GM23338 (cell line): ENCODE data around the gene CBX2. TPM values are rescaled to one million over a fixed set of nuclear protein-coding genes. Genes with fewer than 3 reads are reported as not detected.
A peak's percentile ranks its signal among the peaks of the same experiment; 100 is the strongest.

ENCODE experiments used
- ATAC-seq: fragments of 200-7000 bp; cut with Tn5 transposase; 3 replicates; pipeline ENCODE4 v1.9.1; 2020
- DNase-seq: peaks from one replicate; pipeline ENCODE4 v3.0.0-alpha.2; 2015; ENCODE audit warnings: low spot score
- H2AFZ ChIP-seq: fragments of 200-600 bp; sonication (generic); 2 replicates; pipeline ENCODE4 v1.8.0; 2016; ENCODE audit warnings: antibody characterized with exemption, mild to moderate bottlenecking, moderate library complexity
- H3F3A ChIP-seq: fragments of 200-600 bp; sonication (generic); replicated peaks from 2 replicates; pipeline ENCODE4 v1.8.0; 2017; ENCODE audit warnings: antibody characterized with exemption, mixed run types, low read depth
- H3K27ac ChIP-seq: fragments of 200-600 bp; sonication (generic); 2 replicates; pipeline ENCODE4 v1.6.1; 2016; ENCODE audit warnings: low read depth
- H3K27me3 ChIP-seq: fragments of 200-600 bp; sonication (generic); 2 replicates; pipeline ENCODE4 v1.8.0; 2016; ENCODE audit warnings: mild to moderate bottlenecking, mixed run types, moderate library complexity; ENCODE audit not compliant: insufficient read depth
- H3K36me3 ChIP-seq: fragments of 200-600 bp; sonication (generic); 2 replicates; pipeline ENCODE4 v1.8.0; 2016; ENCODE audit warnings: mild to moderate bottlenecking; ENCODE audit not compliant: insufficient read depth
- H3K4me1 ChIP-seq: fragments of 200-600 bp; sonication (generic); 2 replicates; pipeline ENCODE4 v1.8.0; 2016; ENCODE audit warnings: mild to moderate bottlenecking, moderate library complexity; ENCODE audit not compliant: insufficient read depth
- H3K4me2 ChIP-seq: fragments of 200-600 bp; sonication (generic); 2 replicates; pipeline ENCODE4 v1.7.1; 2017; ENCODE audit warnings: mixed run types
- H3K4me3 ChIP-seq: fragments of 200-600 bp; sonication (generic); 2 replicates; pipeline ENCODE4 v1.6.1; 2016; ENCODE audit warnings: mixed run types
- H3K79me2 ChIP-seq: fragments of 200-600 bp; sonication (generic); replicated peaks from 2 replicates; pipeline ENCODE4 v1.8.0; 2017; ENCODE audit warnings: mild to moderate bottlenecking; ENCODE audit not compliant: insufficient read depth
- H3K9me2 ChIP-seq: fragments of 200-600 bp; sonication (generic); 2 replicates; pipeline ENCODE4 v1.8.0; 2017; ENCODE audit not compliant: insufficient read depth
- H4K20me1 ChIP-seq: fragments of 200-600 bp; sonication (generic); replicated peaks from 2 replicates; pipeline ENCODE4 v1.8.0; 2017; ENCODE audit warnings: mild to moderate bottlenecking; ENCODE audit not compliant: insufficient read depth
- H3K27ac Mint-ChIP-seq: 2 replicates; pipeline ENCODE4 v1.8.0; 2020; ENCODE audit warnings: inconsistent platforms, mild to moderate bottlenecking, moderate library complexity, mixed read lengths
- H3K27me3 Mint-ChIP-seq: 3 replicates; pipeline ENCODE4 v1.8.0; 2022; ENCODE audit warnings: low read depth, mild to moderate bottlenecking, moderate library complexity, mixed read lengths, inconsistent platforms; ENCODE audit not compliant: insufficient read depth, poor library complexity
- H3K36me3 Mint-ChIP-seq: 3 replicates; pipeline ENCODE4 v1.8.0; 2021; ENCODE audit warnings: low read depth, mild to moderate bottlenecking, inconsistent platforms, moderate library complexity, mixed read lengths
- H3K4me1 Mint-ChIP-seq: 3 replicates; pipeline ENCODE4 v1.8.0; 2020; ENCODE audit warnings: mild to moderate bottlenecking, inconsistent platforms, mixed read lengths
- H3K4me3 Mint-ChIP-seq: 3 replicates; pipeline ENCODE4 v1.8.0; 2021; ENCODE audit warnings: moderate library complexity, mild to moderate bottlenecking, inconsistent platforms, mixed read lengths
- H3K9me3 Mint-ChIP-seq: 3 replicates; pipeline ENCODE4 v1.8.0; 2020; ENCODE audit warnings: moderate library complexity, mild to moderate bottlenecking, inconsistent platforms, mixed read lengths
- CREB1 ChIP-seq: fragments of 250-450 bp; sonication (Bioruptor Pico); IDR thresholded peaks from 2 replicates; pipeline ENCODE4 v1.5.0; 2020; ENCODE audit warnings: low read depth, mild to moderate bottlenecking, moderate library complexity
- EZH2 ChIP-seq: fragments of 200-600 bp; sonication (generic); IDR thresholded peaks from one replicate; pipeline ENCODE4 v1.8.0; 2017; ENCODE audit warnings: antibody characterized with exemption, mild to moderate bottlenecking, low read depth; ENCODE audit not compliant: unreplicated experiment
- EZH2phosphoT487 ChIP-seq: fragments of 200-600 bp; sonication (generic); IDR thresholded peaks from one replicate; pipeline ENCODE4 v1.8.1; 2018; ENCODE audit warnings: antibody characterized with exemption; ENCODE audit not compliant: unreplicated experiment
- JUNB ChIP-seq: IDR thresholded peaks from one replicate; pipeline ENCODE4 v1.6.1; 2016; ENCODE audit warnings: antibody characterized with exemption; ENCODE audit not compliant: unreplicated experiment
- NANOG ChIP-seq: IDR thresholded peaks from 2 replicates; pipeline ENCODE4 v1.6.1; 2016; ENCODE audit warnings: antibody characterized with exemption, borderline replicate concordance
- POLR2AphosphoS5 ChIP-seq: IDR thresholded peaks from 2 replicates; pipeline ENCODE4 v1.6.1; 2016; ENCODE audit warnings: antibody characterized with exemption, low read depth
- REST ChIP-seq: IDR thresholded peaks from one replicate; pipeline ENCODE4 v1.6.1; 2018; ENCODE audit warnings: antibody characterized with exemption; ENCODE audit not compliant: unreplicated experiment
- STAT1 ChIP-seq: IDR thresholded peaks from one replicate; pipeline ENCODE4 v1.6.1; 2016; ENCODE audit warnings: antibody characterized with exemption; ENCODE audit not compliant: unreplicated experiment
- ZNF114 ChIP-seq: fragments of 250-450 bp; sonication (Bioruptor Pico); IDR thresholded peaks from 2 replicates; pipeline ENCODE4 v1.5.0; 2020; ENCODE audit warnings: mild to moderate bottlenecking, moderate library complexity
- ZNF331 ChIP-seq: fragments of 250-450 bp; sonication (Bioruptor Pico); IDR thresholded peaks from 2 replicates; pipeline ENCODE4 v1.5.0; 2020; ENCODE audit warnings: low read depth, mild to moderate bottlenecking, moderate library complexity
- polyA plus RNA-seq: library from polyadenylated mRNA; unstranded; fragments of >200 nt; fragmentation: Nextera tagmentation; extraction: Ambion mirVana; gene quantifications from 2 replicates; pipeline ENCODE4 v1.2.1, GENCODE V29; 2016
- total RNA-seq: library from RNA; depleted of rRNA; stranded (reverse); fragments of >200 nt; shearing (Covaris generic); gene quantifications from 2 replicates; pipeline ENCODE4 v1.2.3, GENCODE V29; 2014
- TF ChIP-seq, protein P1 (sequence below), 2 experiments: fragments of 200-600 bp in 1 of 2; sonication (generic) in 1 of 2; conservative IDR thresholded peaks; 2 replicates each; pipeline versions ENCODE4 v1.5.1 to v1.6.1; 2016 to 2017; ENCODE audit warnings: antibody characterized with exemption in 2 of 2, low read depth in 2 of 2, mild to moderate bottlenecking in 2 of 2, moderate library complexity in 1 of 2

Gene CBX2
- total and polyA plus RNA-seq, 2 experiments from 2014 or later = 26.6 to 114 TPM

- Mint-ChIP-seq H3K27ac (no peak overlapping the region), H3K27me3 (peaks cover 12% of the 10 kb centered on the region), H3K4me3 (no peak overlapping the region; the same call in 2 of the 3 replicates), H3K4me1 (peaks cover 7% of the 10 kb centered on the region; the same call in 1 of the 3 replicates), H3K9me3 (no peaks in the 10 kb centered on the region), H3K36me3 (no peaks in the 10 kb centered on the region)
- DNase-seq (no peak), ATAC-seq (peak; percentile 66)
- Histone ChIP-seq H3K4me2 (no peak overlapping the region), H2AFZ (peak overlapping the region; percentile 52), H3K27ac (no peak overlapping the region), H3K27me3 (no peaks in the 10 kb centered on the region), H3K36me3 (no peaks in the 10 kb centered on the region), H3K9me2 (no peaks in the 10 kb centered on the region), H3K4me3 (no peak overlapping the region), H4K20me1 (no peaks in the 10 kb centered on the region), H3F3A (no peaks in the 10 kb centered on the region), H3K4me1 (no peaks in the 10 kb centered on the region), H3K79me2 (no peaks in the 10 kb centered on the region)
- TF ChIP-seq ZNF331 = no peak
- TF ChIP-seq ZNF114 = no peak
- TF ChIP-seq JUNB = no peak
- no peak for TF ChIP-seq POLR2AphosphoS5
- TF ChIP-seq NANOG = no peak
- TF ChIP-seq STAT1 = no peak
Measured at GRCh38 chr17:79728908-79729471, 49.0 kb upstream of the CBX2 start.

DNA sequence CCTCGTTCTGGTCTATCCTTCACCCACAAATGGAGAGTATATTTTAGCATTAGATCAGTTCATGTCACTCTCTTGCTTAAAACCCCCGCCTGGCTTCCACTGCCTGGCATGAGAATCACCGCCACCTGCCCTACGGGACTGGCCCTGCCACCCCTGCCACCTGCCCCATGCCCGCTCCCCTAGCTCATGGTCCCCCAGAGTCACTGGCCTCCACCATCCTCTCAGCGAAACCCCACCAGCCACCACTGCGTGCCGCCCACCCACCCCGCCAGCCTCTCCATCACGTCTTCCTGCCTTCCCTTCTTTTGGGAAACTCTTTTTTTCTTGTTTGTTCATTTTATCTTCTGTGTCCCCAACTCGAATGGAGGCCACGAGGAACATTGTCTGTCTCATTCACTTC, 48.2 kb upstream of the CBX2 start:
- ATAC-seq (no peak), DNase-seq (no peak)
- Histone ChIP-seq H3F3A (no peaks in the 10 kb centered on the region), H3K9me2 (no peaks in the 10 kb centered on the region), H3K4me1 (no peaks in the 10 kb centered on the region), H3K79me2 (no peaks in the 10 kb centered on the region), H3K4me2 (no peak overlapping the region), H4K20me1 (no peaks in the 10 kb centered on the region), H3K4me3 (no peak overlapping the region), H2AFZ (no peak overlapping the region), H3K27ac (no peak overlapping the region), H3K36me3 (no peaks in the 10 kb centered on the region), H3K27me3 (no peaks in the 10 kb centered on the region)
- H3K4me1 Mint-ChIP-seq = peaks cover 7% of the 10 kb centered on the region; the same call in 1 of the 3 replicates
- H3K27me3 Mint-ChIP-seq = peaks cover 13% of the 10 kb centered on the region
- H3K9me3 Mint-ChIP-seq = no peaks in the 10 kb centered on the region
- H3K36me3 Mint-ChIP-seq = no peaks in the 10 kb centered on the region
- H3K27ac Mint-ChIP-seq = no peak overlapping the region
- no peak overlapping the region for H3K4me3 Mint-ChIP-seq
- no peak for TF ChIP-seq REST
- TF ChIP-seq NANOG = no peak
- no peak for TF ChIP-seq EZH2phosphoT487
- TF ChIP-seq CREB1 (CRISPR knock-in tag) = no peak
- no peak for TF ChIP-seq EZH2
- TF ChIP-seq, protein P1, sequence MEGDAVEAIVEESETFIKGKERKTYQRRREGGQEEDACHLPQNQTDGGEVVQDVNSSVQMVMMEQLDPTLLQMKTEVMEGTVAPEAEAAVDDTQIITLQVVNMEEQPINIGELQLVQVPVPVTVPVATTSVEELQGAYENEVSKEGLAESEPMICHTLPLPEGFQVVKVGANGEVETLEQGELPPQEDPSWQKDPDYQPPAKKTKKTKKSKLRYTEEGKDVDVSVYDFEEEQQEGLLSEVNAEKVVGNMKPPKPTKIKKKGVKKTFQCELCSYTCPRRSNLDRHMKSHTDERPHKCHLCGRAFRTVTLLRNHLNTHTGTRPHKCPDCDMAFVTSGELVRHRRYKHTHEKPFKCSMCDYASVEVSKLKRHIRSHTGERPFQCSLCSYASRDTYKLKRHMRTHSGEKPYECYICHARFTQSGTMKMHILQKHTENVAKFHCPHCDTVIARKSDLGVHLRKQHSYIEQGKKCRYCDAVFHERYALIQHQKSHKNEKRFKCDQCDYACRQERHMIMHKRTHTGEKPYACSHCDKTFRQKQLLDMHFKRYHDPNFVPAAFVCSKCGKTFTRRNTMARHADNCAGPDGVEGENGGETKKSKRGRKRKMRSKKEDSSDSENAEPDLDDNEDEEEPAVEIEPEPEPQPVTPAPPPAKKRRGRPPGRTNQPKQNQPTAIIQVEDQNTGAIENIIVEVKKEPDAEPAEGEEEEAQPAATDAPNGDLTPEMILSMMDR (conservative IDR thresholded peaks at IDR 0.05; ENCODE audit: low read depth in 2 of 2) = no peak
- TF ChIP-seq ZNF331 = no peak
- no peak for TF ChIP-seq STAT1
